COLO668 (cell line): ENCODE data around the gene PPEF2.

Experiments used
- DNase-seq: peaks from one replicate; lab custom pipeline; 2025; ENCODE audit not compliant: unreplicated experiment; lab: John Stamatoyannopoulos, UW

The PPEF2 gene

GRCh38 chr4:75895744-75896314, 6.4 kb downstream of the PPEF2 start:
- no peak for DNase-seq

- no peak for DNase-seq
Measured at GRCh38 chr4:75892508-75892907, 9.7 kb downstream of the PPEF2 start.

GRCh38 chr4:75891611-75892010, 10.6 kb downstream of the PPEF2 start:
- no peak for DNase-seq

- no peak for DNase-seq
Measured at GRCh38 chr4:75889537-75890199, 12.6 kb downstream of the PPEF2 start.

GRCh38 chr4:75886104-75886503, 16.1 kb downstream of the PPEF2 start:
- DNase-seq: no peak

GRCh38 chr4:75881476-75881875, 20.8 kb downstream of the PPEF2 start:
- no peak for DNase-seq

GRCh38 chr4:75880278-75880677, 22.0 kb downstream of the PPEF2 start:
- no peak for DNase-seq

GRCh38 chr4:75878246-75878756, 24.0 kb downstream of the PPEF2 start:
- no peak for DNase-seq

- no peak for DNase-seq
Measured at GRCh38 chr4:75876218-75876617, 26.0 kb downstream of the PPEF2 start.

GRCh38 chr4:75869100-75869499, 33.2 kb downstream of the PPEF2 start:
- DNase-seq: no peak

- DNase-seq: no peak
Measured at GRCh38 chr4:75867130-75867529, 35.1 kb downstream of the PPEF2 start.

- no peak for DNase-seq
Measured at GRCh38 chr4:75860606-75861005, 41.6 kb downstream of the PPEF2 start.

- DNase-seq: no peak
Measured at GRCh38 chr4:75858721-75859120, 43.5 kb downstream of the PPEF2 start.

- no peak for DNase-seq
Measured at GRCh38 chr4:75849461-75849860, 52.8 kb downstream of the PPEF2 start.

GRCh38 chr4:75848891-75849290, 53.4 kb downstream of the PPEF2 start:
- DNase-seq: no peak

- DNase-seq: peak; percentile 28
Measured at GRCh38 chr4:75848171-75848760, 54.0 kb downstream of the PPEF2 start.

- no peak for DNase-seq
Measured at GRCh38 chr4:75845992-75846391, 56.3 kb downstream of the PPEF2 start.

GRCh38 chr4:75844151-75844662, 58.0 kb downstream of the PPEF2 start:
- DNase-seq: no peak

- DNase-seq: no peak
Measured at GRCh38 chr4:75843596-75843995, 58.7 kb downstream of the PPEF2 start.

- DNase-seq: peak; percentile 11
Measured at GRCh38 chr4:75841641-75842520, 60.4 kb downstream of the PPEF2 start.

- no peak for DNase-seq
Measured at GRCh38 chr4:75834772-75835154, 67.5 kb downstream of the PPEF2 start.
